Stimulated activated CD8-positive, alpha-beta memory T cell treated with anti-CD3 and anti-CD28 coated beads, Interleukin-7, amount 100 ng/mL, for 24 hours (primary cell): ENCODE data around the gene CYSRT1.

Experiments
- DNase-seq: peaks from one replicate; pipeline ENCODE4 v3.0.0-alpha.2; 2020; ENCODE audit warnings: low read depth

The CYSRT1 gene

DNA sequence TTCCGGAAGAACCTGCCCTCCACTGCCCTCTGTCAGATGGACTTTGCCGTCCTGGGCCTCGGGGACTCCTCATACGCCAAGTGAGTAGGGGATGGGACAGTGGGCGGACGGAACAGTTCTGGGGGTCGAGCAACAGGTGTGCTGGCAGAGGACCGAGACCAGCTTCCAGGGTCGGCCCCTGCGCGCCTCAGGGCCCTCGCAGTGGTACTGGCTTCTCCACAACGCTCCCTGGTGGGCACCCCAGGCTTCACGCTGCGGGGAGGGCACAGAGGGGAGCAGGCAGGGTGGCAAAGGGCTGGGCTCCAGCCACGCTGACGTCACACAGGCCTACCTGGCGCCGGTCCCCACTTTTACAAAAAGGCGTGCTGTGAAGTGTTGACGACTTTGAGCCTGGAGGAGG lies 12.5 kb upstream of the CYSRT1 start:
- no peak for DNase-seq

DNA sequence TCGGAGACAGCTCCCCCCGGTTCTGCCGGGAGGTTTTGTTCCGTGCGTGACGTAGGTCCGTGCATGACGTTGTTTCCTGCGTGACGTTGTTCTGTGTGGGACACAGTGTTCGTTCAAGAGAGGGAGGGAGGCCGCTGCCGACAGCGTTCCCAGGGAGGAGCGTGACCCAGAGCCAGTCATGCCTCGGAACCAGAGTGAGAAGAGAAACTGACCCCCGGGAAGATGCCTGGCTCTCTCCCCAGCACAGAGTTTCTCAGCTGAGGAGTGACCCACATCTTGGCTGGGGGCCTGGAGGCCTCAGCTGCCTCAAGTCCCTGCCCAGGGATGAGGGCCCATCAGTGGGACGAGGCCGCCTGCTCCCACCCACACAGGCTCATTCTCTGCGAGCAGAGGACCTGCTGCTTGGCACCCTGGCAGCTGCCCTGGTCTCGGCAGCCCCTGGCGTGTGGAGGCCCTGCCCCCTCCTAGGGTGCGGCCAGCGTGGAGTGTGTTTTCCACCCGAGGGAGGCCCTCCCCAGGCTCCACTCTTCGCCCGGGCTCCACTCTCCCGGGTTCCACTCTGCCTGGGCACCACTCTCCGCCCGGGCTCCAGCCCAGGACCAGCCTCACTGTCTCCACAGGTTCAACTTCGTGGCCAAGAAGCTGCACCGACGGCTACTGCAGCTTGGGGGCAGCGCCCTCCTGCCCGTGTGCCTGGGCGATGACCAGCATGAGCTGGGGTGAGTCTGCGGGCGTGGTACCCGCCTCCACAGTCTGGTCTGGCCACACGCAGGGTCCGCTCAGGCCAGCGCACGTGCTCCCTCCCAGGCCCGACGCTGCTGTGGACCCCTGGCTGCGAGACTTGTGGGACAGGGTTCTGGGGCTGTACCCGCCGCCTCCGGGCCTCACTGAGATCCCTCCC lies 11.6 kb upstream of the CYSRT1 start:
- no peak for DNase-seq

DNA sequence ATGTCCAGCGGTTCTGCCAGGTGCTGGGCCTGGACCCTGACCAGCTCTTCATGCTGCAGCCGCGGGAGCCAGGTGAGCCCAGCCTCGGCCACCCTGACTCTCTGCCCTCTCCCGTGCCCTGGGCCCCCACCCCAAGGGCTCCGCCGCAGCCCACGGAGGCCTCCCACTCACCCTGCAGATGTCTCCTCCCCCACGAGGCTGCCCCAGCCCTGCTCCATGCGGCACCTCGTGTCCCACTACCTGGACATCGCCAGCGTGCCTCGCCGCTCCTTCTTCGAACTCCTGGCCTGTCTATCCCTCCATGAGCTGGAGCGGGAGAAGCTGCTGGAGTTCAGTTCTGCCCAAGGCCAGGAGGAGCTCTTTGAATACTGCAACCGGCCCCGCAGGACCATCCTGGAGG lies 10.4 kb upstream of the CYSRT1 start:
- no peak for DNase-seq

DNA sequence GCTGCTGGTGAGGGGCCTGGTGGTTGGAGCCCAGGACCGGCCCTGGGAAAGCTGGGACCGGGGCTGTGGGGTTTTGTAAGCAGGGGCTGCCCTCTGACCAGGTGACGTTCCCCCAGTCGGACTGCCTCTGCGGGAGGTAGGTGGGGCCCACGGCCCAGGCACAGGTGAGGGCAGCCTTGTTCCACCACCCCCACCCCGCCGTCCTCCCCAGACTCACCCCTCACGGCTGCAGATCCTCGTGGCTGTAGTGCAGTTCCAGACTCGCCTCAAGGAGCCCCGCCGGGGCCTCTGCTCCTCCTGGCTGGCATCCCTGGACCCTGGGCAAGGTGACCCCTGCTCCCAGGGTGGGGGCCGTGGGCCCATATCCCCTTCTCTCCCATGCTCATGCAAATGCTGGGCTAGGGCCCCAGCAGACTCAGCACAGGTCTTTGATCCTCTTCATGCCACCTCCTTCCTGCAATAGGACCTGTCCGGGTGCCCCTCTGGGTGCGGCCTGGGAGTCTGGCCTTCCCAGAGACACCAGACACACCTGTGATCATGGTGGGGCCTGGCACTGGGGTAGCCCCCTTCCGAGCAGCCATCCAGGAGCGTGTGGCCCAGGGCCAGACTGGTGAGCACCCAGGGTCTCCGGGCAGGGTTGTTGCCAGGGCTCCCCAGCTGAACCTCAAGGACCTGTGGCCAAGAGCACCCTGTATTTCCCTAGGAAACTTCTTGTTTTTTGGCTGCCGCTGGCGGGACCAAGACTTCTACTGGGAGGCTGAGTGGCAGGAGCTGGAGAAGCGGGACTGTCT lies 9.6 kb upstream of the CYSRT1 start:
- DNase-seq, result no peak

DNA sequence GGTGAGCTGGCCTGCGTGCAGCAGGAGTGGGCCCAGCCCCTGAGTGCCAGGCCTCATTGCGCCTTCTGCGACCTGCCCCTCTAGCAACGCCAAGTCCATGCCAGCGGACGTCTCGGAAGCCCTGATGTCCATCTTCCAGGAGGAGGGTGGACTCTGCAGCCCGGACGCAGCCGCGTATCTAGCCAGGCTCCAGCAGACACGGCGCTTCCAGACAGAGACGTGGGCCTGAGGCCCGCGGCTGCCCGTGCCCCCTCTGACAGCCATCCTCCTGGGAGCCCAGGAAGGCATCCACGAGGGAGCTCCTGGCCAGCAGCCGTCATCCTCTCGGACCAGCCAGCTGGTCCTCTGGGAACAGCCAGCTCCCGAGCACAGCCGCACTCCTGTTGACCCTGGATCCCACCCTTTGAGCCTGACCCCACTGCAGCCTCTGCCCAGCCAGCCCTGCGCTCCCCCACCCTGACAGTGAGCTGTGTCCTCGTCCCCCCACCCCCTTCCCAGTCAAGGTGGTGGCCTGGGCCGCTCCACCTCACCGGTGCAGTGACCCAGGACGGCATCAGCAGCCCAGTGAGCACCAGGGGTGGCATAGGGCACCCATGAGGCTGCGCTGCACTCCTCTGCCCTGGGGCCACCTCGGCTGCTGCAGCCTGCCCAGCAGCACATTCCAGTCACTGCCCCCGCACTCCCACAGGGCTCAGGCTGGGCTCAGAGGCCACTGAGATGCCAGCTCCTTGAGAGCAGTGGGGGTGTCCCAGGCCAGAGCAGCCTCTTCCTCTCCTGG lies 8.6 kb upstream of the CYSRT1 start:
- no peak for DNase-seq

DNA sequence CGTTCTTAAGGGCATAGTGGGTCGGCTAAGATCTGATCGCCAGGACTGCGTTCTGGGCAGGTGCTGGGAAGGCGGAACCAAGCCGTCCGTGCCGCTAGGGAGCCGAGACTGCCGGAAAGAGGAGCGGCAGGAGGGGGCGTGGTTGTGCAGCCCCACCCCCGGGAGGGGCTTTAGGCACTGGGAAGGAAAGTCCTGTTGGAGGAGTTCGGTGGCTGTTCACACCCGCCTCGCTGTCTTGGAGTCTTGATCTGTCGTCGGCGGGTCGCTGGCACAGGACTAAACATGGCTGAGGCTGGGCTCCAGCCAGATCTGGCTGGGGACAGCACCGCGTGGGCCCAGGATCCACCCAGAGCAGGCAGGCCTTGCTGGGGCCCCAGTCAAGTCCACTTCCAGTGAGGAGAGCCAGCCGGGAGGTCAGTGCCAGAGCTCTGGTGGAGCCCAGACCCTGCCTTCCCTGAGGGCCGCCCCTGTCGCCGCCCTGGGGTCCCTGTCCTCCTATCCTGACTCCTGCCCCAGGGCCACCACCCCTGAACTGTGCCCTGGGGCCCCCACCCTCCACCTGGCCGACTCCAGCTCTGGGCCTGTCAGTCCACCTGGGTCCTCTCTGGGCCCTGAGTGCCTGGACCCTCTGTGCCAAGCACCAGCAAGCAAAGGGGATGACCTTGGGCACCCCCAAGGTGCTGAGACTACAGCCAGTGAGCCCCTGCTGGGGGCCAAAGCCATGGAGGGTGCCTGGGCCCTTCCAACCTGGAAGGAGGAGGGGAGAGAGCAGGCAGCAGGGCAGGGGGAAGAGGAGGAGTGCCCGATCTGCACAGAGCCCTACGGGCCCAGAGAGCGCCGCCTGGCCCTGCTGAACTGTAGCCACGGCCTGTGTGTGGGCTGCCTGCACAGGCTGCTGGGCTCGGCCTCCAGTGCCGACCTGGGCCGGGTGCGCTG lies 7.4 kb upstream of the CYSRT1 start:
- DNase-seq, result no peak

DNA sequence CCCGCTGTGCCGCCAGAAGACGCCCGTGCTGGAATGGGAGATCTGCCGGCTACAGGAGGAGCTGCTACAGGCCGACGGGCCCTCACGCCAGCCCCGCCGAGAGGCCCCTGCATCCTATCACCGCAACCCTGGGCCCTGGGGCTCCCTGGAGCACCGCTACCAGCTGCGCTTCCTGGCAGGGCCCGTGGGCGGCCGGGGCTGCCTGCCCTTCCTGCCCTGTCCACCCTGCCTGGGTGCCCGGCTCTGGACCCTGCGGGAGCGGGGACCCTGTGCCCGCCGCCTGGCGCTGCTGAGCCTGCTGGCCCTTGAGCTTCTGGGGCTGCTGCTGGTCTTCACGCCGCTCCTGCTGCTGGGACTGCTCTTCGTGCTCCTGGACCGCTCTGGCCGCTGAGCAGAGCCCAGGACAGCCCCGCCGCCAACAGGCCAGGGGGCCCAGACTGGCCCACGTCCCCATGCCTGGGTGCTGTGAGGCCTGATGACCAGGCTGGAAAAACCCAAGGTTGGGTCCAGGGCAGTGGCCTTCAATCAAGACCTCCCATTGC lies 6.7 kb upstream of the CYSRT1 start:
- no peak for DNase-seq

DNA sequence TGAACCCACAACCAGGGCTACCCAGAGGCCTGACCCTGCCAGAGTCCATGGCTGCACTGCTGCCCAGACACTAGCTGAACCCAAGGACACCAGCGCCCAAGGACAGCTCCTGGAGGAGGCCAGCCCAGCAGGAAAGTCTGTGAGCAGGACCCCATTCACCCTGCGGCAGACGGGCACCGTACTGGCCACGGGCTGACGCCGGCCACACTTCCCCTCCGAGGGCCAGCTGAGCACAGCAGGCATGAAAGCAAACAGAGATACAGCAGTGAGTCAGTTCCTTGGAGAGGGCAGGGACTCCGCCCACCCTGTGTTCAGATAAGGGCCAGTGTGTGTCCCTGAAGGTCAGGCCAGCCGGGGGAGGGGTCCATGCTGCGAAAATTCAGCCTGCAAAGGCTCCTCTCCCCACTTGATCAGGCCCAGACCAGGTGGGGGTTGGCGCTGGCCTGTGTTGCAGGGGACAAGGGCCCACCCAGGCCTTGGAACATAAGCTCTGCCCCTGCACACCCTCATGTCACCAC lies 6.2 kb upstream of the CYSRT1 start:
- DNase-seq, result no peak

DNA sequence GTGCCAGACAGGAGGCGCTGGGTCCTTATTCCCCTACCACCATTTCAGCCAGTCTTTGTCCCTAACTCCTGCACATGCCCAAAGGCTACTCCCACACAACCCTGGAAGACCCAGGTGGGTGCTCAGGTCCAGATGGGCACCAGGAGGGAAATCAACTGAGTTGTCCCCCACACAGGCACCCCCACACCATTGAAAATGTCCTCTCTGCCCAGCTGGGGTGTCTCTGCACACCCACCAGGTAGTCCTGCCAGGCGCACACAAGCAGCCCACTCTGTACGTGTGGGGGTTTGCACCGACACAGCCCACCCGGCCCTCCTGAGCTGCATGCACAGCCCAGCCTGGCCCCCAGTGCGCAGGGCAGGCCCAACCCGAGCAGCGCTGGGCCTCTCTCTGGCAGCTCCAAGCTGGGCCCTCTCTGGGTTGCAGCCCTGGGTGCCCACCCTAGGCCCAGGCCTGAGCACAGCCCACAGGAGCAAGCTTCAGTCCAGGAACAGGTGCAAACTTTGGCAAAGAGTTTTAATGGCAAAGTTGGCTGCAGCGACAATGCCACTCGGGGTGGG lies 5.1 kb upstream of the CYSRT1 start:
- no peak for DNase-seq

DNA sequence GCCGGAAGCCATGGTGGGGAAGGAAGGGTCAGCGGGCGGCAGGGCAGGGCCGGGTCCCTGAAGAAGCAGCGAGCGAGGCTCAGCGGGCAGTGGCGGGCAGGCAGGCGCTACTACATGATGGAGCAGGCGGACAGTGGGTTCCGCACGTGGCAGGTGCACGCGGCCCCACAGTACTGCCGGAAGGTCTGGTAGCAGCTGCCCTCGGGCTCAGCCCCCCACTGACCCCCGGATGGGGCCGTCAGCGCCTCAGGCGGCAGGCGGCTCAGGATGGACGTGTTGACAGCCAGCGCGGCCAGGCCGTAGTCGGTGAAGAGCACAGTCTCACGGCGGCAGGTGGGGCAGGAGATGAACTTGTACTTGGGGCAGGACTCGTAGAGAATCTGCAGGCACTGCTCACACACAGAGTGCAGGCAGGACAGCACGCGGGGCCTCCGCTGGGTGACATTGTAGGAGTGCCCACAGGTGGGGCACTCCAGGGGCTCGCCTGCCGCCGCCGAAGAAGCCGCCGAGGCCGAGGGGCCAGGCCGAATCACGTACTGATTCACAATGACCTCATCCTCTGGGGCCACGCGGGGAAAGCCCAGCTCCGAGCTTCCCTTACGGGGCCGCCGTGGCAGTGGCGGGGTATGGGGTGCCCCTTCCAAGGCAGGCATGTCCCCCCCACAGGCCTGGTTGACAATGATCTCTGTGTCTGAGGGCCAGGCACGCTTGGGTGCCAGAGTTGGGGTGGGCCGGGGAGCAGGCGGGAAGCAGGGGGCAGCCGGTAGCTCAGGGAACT lies 4.5 kb upstream of the CYSRT1 start:
- DNase-seq, result no peak

DNA sequence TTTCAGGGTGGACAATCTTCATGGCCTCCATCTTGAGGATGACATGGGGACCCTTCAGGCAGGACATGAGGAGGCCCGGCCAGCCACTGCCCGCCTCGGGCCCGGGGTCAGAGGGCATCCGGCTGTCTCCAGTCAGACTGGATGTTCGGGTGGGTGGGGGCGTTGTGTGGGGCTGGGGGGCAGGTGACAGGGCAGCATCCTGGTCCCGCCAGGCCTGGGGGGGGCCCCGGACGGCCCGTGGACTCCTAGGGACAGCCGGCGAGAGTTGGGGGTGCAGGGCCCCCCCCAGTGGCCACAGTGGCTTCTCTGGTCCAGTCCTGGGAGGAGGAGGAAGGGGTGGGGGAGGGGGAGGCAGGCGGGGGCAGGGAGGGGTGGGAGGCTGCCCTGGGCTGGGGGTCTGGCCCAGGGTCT lies 3.9 kb upstream of the CYSRT1 start:
- no peak for DNase-seq

DNA sequence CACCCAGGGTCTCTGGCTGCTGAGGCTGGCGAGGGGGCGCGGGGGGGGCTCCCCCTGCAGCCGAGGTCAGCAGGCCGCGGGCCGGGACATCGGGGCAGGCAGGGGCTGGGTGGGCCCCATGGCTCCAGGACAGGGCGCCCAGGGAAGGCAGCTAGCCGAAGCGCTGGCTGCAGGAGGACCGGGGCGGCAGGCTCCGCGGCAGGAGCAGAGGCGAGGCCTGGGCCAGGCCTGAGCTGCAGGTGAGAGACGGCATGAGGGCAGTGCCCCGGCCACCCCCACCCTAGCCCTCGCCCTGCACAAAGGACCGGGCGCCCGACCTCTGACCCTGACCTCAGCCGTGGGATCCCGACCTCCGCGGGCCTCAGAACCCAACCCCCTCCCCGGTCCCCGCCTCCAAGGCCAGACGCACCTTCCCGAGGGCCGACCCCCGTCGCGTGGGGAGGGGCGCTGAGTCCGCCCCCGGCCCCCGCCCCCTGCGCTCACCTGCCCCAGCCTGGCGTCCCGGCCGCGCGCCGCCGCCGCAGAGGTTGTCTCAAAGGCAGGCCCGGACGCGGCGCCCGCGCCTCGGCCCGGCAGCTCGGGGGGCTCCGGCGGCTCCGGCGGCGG lies 3.4 kb upstream of the CYSRT1 start:
- DNase-seq, result no peak

DNA sequence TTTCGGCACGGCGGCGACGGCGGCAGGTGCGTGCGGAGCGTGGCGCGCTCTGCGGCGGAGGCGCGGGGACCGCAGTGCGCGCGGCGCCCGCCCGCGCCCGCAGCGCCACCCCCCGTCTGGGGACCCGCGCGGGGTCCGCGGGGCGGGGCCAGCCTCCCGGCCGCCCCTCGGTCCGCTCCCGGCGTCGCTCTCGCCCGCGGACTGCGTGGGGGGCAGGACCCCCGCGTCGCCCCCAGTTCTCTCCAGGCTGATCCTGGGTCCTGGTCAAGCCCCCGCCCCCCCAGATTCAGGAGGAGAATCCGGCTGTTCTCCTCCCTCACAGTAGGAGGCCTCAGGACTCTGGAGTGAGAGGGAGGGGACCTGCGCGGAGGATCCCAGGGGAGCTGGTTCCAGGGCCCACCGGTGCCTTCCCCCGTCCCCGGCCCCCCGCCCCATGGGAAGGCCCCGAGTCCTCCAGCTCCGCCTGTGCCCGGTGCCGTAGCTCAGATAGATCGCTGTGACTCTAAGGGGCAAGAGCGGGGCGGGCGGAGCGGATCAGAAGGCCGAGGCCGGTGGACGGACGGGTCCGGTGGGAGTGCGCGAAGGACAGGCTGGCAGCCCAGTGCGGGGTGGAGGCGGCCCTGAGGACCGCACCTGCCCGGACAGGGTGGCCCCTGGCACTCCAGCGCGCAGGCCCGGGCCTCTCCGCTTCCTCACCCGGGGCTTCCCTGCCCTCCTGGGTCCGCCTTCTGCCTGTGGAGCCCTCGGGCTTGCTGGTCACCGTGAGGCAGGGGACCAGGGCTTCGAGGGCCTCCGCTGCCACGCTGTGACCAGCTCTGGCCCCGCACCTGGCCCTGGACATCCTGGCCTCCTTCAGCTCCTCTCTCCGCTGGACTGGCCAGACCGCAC lies 2.5 kb upstream of the CYSRT1 start, which contains the start of gene RNF208:
Gene RNF208 (minus strand): TSS at position 51 of the 888 bp plus-strand sequence. CDS start 1,028 bp downstream, outside the sequence.
- no peak for DNase-seq

DNA sequence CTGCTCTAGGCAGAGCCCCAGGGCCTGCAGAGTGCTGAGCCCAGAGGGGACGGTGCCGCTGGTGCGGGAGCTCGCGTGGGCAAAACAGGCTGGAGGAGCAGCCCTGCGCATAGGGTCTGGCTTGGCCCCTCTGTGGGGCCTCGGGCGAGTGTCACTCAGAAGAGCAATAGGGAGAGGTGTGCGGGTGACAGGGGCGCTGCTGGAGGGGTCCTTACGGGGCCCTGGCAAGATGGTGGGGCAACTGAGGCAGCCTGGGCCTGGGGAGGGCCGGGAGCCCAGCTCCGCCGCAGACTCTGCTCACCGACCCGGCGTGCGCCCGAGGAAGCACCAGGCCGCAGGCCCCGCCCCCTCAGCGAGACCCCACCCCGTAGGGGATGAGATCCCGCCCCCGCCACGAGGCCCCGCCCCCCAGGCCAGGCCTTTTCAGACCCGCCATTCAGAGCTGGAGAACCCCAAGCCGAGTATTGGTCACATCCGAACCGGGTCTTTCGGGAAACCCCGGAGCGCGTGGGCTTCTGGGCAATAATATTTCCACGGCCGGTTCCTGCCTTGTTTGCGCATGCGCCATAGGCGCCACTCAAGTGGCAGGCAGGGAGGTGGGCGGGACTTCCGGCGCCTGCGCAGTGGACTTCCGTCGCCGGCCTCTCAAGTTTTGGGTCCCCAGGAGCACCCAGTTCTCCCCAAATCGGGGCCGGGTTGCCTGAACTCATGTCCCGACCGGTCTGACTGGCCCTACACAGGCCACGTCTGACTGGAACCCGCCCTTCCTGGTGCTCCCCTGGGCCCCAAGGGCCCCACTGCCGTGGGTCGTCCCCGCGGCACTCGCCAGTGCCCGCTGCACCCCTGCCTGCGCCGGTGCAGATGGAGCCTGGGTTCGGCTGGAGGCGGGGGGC lies 1.6 kb upstream of the CYSRT1 start:
- peak; percentile 97 for DNase-seq

DNA sequence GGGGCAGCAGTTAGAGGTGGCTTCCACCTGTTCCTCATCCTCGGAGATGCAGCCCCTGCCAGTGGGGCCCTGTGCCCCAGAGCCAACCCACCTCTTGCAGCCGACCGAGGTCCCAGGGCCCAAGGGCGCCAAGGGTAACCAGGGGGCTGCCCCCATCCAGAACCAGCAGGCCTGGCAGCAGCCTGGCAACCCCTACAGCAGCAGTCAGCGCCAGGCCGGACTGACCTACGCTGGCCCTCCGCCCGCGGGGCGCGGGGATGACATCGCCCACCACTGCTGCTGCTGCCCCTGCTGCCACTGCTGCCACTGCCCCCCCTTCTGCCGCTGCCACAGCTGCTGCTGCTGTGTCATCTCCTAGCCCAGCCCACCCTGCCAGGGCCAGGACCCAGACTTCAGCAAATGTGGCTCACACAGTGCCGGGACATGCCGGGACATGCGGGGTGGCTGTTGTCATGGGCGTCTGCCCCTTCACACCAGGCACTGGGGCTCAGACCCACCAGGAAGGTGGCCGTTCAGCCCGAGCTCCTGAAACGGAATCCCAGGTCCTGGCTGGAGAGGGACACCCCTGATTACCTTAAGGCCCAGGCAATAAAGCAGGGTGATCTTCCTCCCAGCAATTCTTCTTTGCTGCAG lies 841 bp downstream of the CYSRT1 start:
- no peak for DNase-seq

DNA sequence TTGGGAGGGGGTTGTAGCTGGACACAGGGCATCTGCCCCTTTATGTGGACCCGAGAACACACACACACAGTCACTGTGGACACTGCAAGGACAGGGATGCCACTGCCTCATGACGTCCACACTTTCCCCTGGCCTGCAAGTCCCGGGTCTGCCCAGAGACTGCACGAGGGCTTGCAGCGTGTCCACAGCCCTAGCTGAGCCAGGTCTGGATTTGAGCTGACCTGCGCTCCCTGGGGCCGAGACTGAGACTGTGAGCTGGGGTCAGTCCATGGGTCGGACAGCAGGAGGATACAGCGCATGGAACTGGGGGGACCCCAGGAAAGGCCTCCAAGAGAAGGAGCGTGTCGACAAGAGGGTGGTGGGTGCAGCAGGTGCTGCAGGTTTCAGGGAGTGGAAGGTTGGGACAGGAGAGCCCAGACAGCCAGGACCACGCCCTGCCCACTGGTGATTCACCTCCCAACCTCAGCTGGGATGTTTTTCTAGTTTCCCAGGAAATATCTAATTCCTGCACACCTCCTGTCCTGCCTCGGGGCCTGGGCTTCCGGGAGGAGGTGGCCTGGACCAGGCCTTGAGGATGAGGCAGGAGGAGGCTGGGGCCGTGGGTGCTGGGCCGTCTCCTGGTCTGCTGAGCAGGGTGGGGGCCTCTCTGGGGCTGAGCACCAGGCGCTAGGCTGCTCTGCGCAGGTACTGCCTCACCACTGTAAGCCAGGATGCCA lies 1.5 kb downstream of the CYSRT1 start:
- no peak for DNase-seq
